Measurements from ENCODE around the gene PSMC3. TPM values are rescaled to one million over a fixed set of nuclear protein-coding genes. Genes with fewer than 3 reads are reported as not detected.

The PSMC3 gene
- total and polyA plus RNA-seq, 9 of the 15 experiments (the other 6 are each of a cell fraction or from before 2014, with no cell fraction given): 44.3 to 324 (median 240) TPM

DNA sequence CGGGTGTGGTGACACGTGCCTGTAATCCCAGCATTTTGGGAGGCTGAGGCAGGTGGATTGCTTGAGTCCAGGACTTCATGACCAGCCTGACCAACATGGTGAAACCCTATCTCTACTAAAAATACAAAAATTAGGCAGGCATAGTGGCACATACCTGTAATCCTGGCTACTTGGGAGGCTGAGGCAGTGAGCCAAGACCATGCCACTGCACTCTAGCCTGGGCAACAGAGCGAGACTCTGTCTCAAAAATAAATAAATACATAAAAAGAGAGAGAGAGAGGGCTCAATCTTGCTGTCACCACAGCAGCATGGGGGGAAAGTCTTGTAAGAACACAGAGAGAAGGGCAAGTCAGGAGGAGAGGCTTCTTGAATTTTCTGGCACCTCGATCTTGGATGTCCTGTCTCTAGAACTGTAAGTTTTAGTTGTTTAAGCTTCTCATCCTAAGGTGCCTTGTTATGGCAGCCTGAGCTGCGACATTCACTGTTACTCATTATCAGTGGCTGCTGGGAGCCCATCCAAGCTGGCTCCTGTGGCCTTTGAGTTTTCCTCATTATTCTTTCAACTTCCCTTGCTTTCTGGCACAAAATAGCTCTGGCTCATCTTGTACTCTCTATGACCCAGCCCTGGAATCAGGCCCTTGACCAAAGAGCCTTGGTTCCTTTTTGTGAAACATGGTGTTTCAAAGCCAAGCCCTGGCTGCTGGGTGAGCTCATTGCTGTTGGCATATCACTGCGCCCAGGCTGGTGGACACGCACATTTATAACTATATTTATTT lies 8.0 kb upstream of the PSMC3 start:
- H3K27ac ChIP-seq (ENCODE audit: extremely low read depth, low read depth, low read length): no peak overlapping the region
- H3K4me2 ChIP-seq (ENCODE audit: insufficient read depth, low read length): no peak overlapping the region
- H3K36me3 ChIP-seq (ENCODE audit: control insufficient read depth, insufficient read depth, low read length): no peaks in the 10 kb centered on the region
- CTCF ChIA-PET (ENCODE audit: low intra/inter-chr PET ratio): no interaction called here
- no peaks in the 10 kb centered on the region for H3K27me3 ChIP-seq (ENCODE audit: control insufficient read depth in 2 of 2, insufficient read depth in 2 of 2, low read length in 2 of 2)
- no peaks in the 10 kb centered on the region for H3K79me2 ChIP-seq (ENCODE audit: control insufficient read depth, insufficient read depth, low read length)
- intact Hi-C loops (cut with micrococcal nuclease): no loop called here
- DNase-seq (ENCODE audit: extremely low read depth in 1 of 4, low spot score in 3 of 4): no peak
- POLR2A ChIA-PET: interaction anchor here (0.7 to 1.2 kb wide), 3 partner anchors 13 to 87 kb away, joined by 3 to 4 read pairs (median 3); no protein-coding TSS in a partner anchor
- no peak for TF ChIP-seq ELF2 (CRISPR knock-in tag; IDR thresholded peaks at IDR 0.05)
- TF ChIP-seq PHF20 (IDR thresholded peaks at IDR 0.05; ENCODE audit: partially characterized antibody): no peak
- H3K4me1 ChIP-seq (replicated peaks in 1 of 2; ENCODE audit: control insufficient read depth in 2 of 2, insufficient read depth in 2 of 2, low read length in 2 of 2): peaks cover 0 to 9% of the 10 kb centered on the region in 2 experiments; a peak in 1 of 5 replicates
- no peak overlapping the region for H3K4me3 ChIP-seq
- no peaks in the 10 kb centered on the region for H3K9me1 ChIP-seq (ENCODE audit: control insufficient read depth, insufficient read depth, low read length)
- H2AFZ ChIP-seq (ENCODE audit: low read depth, low read length): peak overlapping the region; percentile 19; the same call in 1 of the 2 replicates
- no peak for FAIRE-seq
- no peak overlapping the region; a peak in 1 of 4 replicates for H3K9ac ChIP-seq (ENCODE audit: insufficient read depth in 1 of 2, low read depth in 2 of 2, low read length in 2 of 2)
- H4K20me1 ChIP-seq (replicated peaks; ENCODE audit: control insufficient read depth, insufficient read depth, low read length): no peaks in the 10 kb centered on the region
- no peak for ATAC-seq
- in situ Hi-C loops (cut with MboI): no loop called here
- H3K9me3 ChIP-seq (replicated peaks; ENCODE audit: control insufficient read depth, insufficient read depth, low read depth, low read length): no peaks in the 10 kb centered on the region
- 43% methylated on average over 7 of the region's 7 CpGs for WGBS (ENCODE audit: insufficient coverage, low coverage, missing lambda C conversion rate)
- BruUV-seq (replicated peaks): no TSS peak

DNA sequence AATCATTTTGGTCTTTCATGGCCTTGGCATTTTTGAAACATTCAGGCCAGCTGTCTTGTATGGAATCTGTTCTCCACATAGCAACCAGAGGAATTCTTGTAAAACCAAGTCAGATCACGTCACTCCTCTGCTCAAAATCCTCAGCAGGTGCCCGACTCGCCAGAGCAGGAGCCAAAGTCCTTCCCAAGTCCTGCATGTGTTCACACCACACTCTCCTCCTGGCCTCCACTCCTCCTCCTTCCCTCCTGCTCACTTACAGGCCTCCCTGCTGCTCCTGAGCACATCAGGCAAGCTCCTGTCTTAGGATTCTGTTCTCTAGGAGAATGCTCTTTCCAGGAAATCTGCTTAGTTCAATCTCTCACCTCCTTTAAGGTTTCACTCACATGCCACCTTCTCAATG lies 6.9 kb upstream of the PSMC3 start:
- H3K27me3 ChIP-seq (ENCODE audit: control insufficient read depth in 2 of 2, insufficient read depth in 2 of 2, low read length in 2 of 2): no peaks in the 10 kb centered on the region
- in situ Hi-C loops (cut with MboI) (no loop called here), intact Hi-C loops (cut with micrococcal nuclease) (no loop called here)
- H3K36me3 ChIP-seq (ENCODE audit: control insufficient read depth, insufficient read depth, low read length): no peaks in the 10 kb centered on the region
- BruUV-seq (replicated peaks): no TSS peak
- H3K79me2 ChIP-seq (ENCODE audit: control insufficient read depth, insufficient read depth, low read length): no peaks in the 10 kb centered on the region
- H3K9me1 ChIP-seq (ENCODE audit: control insufficient read depth, insufficient read depth, low read length): no peaks in the 10 kb centered on the region
- H3K4me1 ChIP-seq (replicated peaks in 1 of 2; ENCODE audit: control insufficient read depth in 2 of 2, insufficient read depth in 2 of 2, low read length in 2 of 2): peaks cover 0 to 6% of the 10 kb centered on the region in 2 experiments; a peak in 1 of 5 replicates
- no peaks in the 10 kb centered on the region for H4K20me1 ChIP-seq (replicated peaks; ENCODE audit: control insufficient read depth, insufficient read depth, low read length)
- ATAC-seq: no peak
- ChIA-PET CTCF (ENCODE audit: low intra/inter-chr PET ratio) (no interaction called here), POLR2A (interaction anchor here (1.2 kb wide), 1 partner anchor 15 kb away, joined by 4 read pairs; no protein-coding TSS in a partner anchor)
- no peak overlapping the region for H3K4me3 ChIP-seq
- H3K9ac ChIP-seq (ENCODE audit: insufficient read depth in 1 of 2, low read depth in 2 of 2, low read length in 2 of 2): peak overlapping the region in 1 of 2 experiments; percentile 43; a peak in 1 of 4 replicates
- no peak overlapping the region for H3K27ac ChIP-seq (ENCODE audit: extremely low read depth, low read depth, low read length)
- no peak for FAIRE-seq
- H2AFZ ChIP-seq (ENCODE audit: low read depth, low read length): peak overlapping the region; percentile 51; the same call in 1 of the 2 replicates
- no peak overlapping the region for H3K4me2 ChIP-seq (ENCODE audit: insufficient read depth, low read length)
- 30% methylated on average over 3 of the region's 3 CpGs for WGBS (ENCODE audit: insufficient coverage, low coverage, missing lambda C conversion rate)
- H3K9me3 ChIP-seq (replicated peaks; ENCODE audit: control insufficient read depth, insufficient read depth, low read depth, low read length): no peaks in the 10 kb centered on the region
- DNase-seq (ENCODE audit: extremely low read depth in 1 of 4, low spot score in 3 of 4): no peak
- TF ChIP-seq, protein P1, sequence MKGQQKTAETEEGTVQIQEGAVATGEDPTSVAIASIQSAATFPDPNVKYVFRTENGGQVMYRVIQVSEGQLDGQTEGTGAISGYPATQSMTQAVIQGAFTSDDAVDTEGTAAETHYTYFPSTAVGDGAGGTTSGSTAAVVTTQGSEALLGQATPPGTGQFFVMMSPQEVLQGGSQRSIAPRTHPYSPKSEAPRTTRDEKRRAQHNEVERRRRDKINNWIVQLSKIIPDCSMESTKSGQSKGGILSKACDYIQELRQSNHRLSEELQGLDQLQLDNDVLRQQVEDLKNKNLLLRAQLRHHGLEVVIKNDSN (CRISPR knock-in tag; IDR thresholded peaks at IDR 0.05): no peak
- TF ChIP-seq SMARCA5 (IDR thresholded peaks at IDR 0.05) (no peak), ZNF184 (CRISPR knock-in tag; IDR thresholded peaks at IDR 0.05) (no peak), LEF1 (IDR thresholded peaks at IDR 0.05) (no peak), FUS (optimal IDR thresholded peaks at IDR 0.05; ENCODE audit: low read depth, low read length) (no peak), POLR2G (IDR thresholded peaks at IDR 0.05; ENCODE audit: low read depth, low read length) (no peak), ZNF24 (IDR thresholded peaks at IDR 0.05) (no peak), TAL1 (IDR thresholded peaks at IDR 0.05) (no peak), RB1 (IDR thresholded peaks at IDR 0.05; ENCODE audit: low read depth) (no peak), SETDB1 (IDR thresholded peaks at IDR 0.05; ENCODE audit: low read length) (no peak), ZNF764 (CRISPR knock-in tag; IDR thresholded peaks at IDR 0.05; ENCODE audit: low read depth) (no peak), HMGXB4 (CRISPR knock-in tag; IDR thresholded peaks at IDR 0.05) (no peak), FOSL1 (tag; conservative IDR thresholded peaks at IDR 0.05) (no peak)
